ENCODE data around the gene DNAJB12. TPM values are rescaled to one million over a fixed set of nuclear protein-coding genes. Genes with fewer than 3 reads are reported as not detected.
"Not testable (repeated sequence)": the region's sequence is repeated elsewhere in the genome, so short reads cannot be mapped to it uniquely, and the experiment has no call there.

DNAJB12 gene
- total RNA-seq, 1 donor from 2014 or later, result 13.0 TPM

GRCh38 chr10:72310241-72310633 is 44.5 kb downstream of the DNAJB12 start:
- Histone ChIP-seq H3K27ac (ENCODE audit: low read depth, low read length) (peak overlapping the region; percentile 86), H3K9ac (ENCODE audit: low read depth in 1 of 3, low read length in 3 of 3) (peak overlapping the region; percentile 4 to 73 (median 61)), H3K27me3 (ENCODE audit: control insufficient read depth in 3 of 3, insufficient read depth in 3 of 3, low read length in 3 of 3) (no peaks in the 10 kb centered on the region), H3K36me3 (ENCODE audit: control insufficient read depth in 3 of 3, insufficient read depth in 3 of 3, low read length in 3 of 3) (no peaks in the 10 kb centered on the region), H3K4me1 (ENCODE audit: control insufficient read depth in 3 of 3, insufficient read depth in 3 of 3, low read length in 3 of 3) (peaks cover 49 to 59% (median 52%) of the 10 kb centered on the region in 3 donors), H3K4me3 (ENCODE audit: low read length in 3 of 3) (peak overlapping the region in 2 of 3 donors; percentile 28 to 52), H3K9me3 (ENCODE audit: control insufficient read depth in 3 of 3, low read length in 3 of 3) (no peaks in the 10 kb centered on the region)

DNA sequence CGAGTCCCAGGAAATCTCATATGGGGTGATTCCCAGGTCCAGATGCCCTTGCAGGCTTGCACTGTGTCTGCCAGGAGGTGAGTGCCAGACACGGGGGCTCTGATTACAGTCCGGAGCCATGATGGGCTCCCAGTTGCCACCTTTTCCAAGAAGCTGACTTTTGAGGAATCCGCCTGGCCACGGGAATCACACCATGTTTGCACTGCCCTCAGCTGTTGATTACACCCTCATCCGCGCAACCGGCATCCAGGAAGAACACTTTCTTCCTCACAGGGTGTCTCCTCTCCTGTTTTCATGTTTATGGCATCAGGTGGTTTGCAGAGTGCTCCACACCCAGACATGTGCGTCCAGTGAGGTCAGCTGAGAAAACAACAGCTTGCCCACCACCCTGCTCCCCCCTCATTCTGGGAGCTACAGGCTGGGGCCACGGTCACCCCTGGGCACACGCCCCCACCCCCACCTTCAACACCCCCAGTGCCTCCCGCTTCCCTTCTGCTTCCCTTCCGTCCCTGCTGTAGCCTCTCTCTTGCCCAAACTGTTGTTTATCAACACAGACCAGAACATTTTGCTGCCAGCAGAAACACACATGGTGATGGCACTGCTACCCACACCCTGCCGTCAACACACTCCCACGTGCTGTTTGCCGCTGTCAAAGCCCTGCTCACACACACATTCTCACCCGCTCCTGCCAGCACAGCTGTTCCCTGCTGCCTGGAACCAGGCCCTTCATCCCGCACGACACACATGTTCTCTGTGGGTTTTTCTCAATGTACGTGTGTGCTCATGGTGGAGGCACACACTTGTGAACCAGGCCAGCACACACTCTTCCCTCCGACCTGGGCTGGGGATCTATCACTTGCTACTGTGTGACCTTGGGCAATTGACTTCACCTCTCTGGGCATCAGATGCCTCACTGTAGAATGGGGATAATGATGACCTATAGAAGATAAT is 45.2 kb downstream of the DNAJB12 start:
- Histone ChIP-seq H3K9ac (ENCODE audit: low read depth in 1 of 3, low read length in 3 of 3) (peak overlapping the region; percentile 54 to 73 (median 61)), H3K9me3 (ENCODE audit: control insufficient read depth in 3 of 3, low read length in 3 of 3) (no peaks in the 10 kb centered on the region), H3K27me3 (ENCODE audit: control insufficient read depth in 3 of 3, insufficient read depth in 3 of 3, low read length in 3 of 3) (no peaks in the 10 kb centered on the region), H3K36me3 (ENCODE audit: control insufficient read depth in 3 of 3, insufficient read depth in 3 of 3, low read length in 3 of 3) (no peaks in the 10 kb centered on the region), H3K4me3 (ENCODE audit: low read length in 3 of 3) (peak overlapping the region in 2 of 3 donors; percentile 49 to 52), H3K27ac (ENCODE audit: low read depth, low read length) (peak overlapping the region; percentile 86), H3K4me1 (ENCODE audit: control insufficient read depth in 3 of 3, insufficient read depth in 3 of 3, low read length in 3 of 3) (peaks cover 44 to 55% (median 48%) of the 10 kb centered on the region in 3 donors)

DNA sequence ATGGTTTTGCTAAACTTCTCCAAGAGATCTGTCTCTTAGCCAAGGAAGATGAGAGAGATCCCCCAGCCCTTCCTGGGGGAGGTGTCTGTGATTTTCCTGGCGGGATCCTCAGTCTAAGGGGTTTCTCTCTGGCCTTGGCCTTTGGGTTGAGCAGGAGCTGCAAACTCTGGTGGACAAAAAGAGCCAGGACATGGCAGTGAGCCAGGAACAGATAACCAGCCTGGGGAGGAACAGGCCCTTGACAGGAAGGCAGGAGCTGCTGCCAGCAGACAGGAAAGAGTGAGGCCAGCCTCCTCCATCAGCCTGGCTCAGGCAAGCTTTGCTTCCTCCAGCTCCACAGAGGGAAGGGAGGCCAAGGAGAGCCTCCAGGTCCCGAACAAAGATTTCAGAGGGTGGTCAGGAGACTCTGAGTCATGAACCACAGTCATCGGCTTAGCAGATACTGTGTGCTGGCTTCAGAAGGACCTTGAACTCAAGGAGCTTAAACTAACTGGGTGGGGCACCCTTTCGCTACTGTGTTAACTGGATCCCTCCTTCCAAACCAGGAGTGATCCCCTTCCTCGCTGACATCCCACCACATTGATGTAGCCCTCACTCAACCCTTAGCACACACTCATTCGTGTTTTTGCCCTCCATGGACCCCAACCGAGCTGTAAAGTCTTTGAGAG is 46.3 kb downstream of the DNAJB12 start:
- H3K27ac ChIP-seq (ENCODE audit: low read depth, low read length), result peak overlapping the region; percentile 86
- H3K9ac ChIP-seq (ENCODE audit: low read depth in 1 of 3, low read length in 3 of 3), result peak overlapping the region in 1 of 3 donors; percentile 73

GRCh38 chr10:72307711-72308110 is 47.0 kb downstream of the DNAJB12 start:
- H3K27me3 ChIP-seq (ENCODE audit: control insufficient read depth in 3 of 3, insufficient read depth in 3 of 3, low read length in 3 of 3); H3K9me3 ChIP-seq (ENCODE audit: control insufficient read depth in 3 of 3, low read length in 3 of 3); H3K4me3 ChIP-seq (ENCODE audit: low read length in 3 of 3); H3K36me3 ChIP-seq (ENCODE audit: control insufficient read depth in 3 of 3, insufficient read depth in 3 of 3, low read length in 3 of 3): not testable (repeated sequence)
- H3K4me1 ChIP-seq (ENCODE audit: control insufficient read depth in 3 of 3, insufficient read depth in 3 of 3, low read length in 3 of 3), result peaks cover 44 to 57% (median 52%) of the 10 kb centered on the region in 3 donors
- peak overlapping the region in 1 of 3 donors; percentile 16 for H3K9ac ChIP-seq (ENCODE audit: low read depth in 1 of 3, low read length in 3 of 3)
- peak overlapping the region; percentile 47 for H3K27ac ChIP-seq (ENCODE audit: low read depth, low read length)

More for the DNA sequence above, 46.3 kb downstream of the DNAJB12 start:
- Histone ChIP-seq H3K4me3 (ENCODE audit: low read length in 3 of 3) (peak overlapping the region in 1 of 3 donors; percentile 52), H3K4me1 (ENCODE audit: control insufficient read depth in 3 of 3, insufficient read depth in 3 of 3, low read length in 3 of 3) (peaks cover 44 to 57% (median 51%) of the 10 kb centered on the region in 3 donors), H3K9me3 (ENCODE audit: control insufficient read depth in 3 of 3, low read length in 3 of 3) (no peaks in the 10 kb centered on the region), H3K27me3 (ENCODE audit: control insufficient read depth in 3 of 3, insufficient read depth in 3 of 3, low read length in 3 of 3) (no peaks in the 10 kb centered on the region), H3K36me3 (ENCODE audit: control insufficient read depth in 3 of 3, insufficient read depth in 3 of 3, low read length in 3 of 3) (no peaks in the 10 kb centered on the region)

GRCh38 chr10:72306215-72306760 is 48.4 kb downstream of the DNAJB12 start:
- no peak overlapping the region for H3K4me3 ChIP-seq (ENCODE audit: low read length in 3 of 3)
- no peaks in the 10 kb centered on the region for H3K27me3 ChIP-seq (ENCODE audit: control insufficient read depth in 3 of 3, insufficient read depth in 3 of 3, low read length in 3 of 3)
- H3K36me3 ChIP-seq (ENCODE audit: control insufficient read depth in 3 of 3, insufficient read depth in 3 of 3, low read length in 3 of 3), result no peaks in the 10 kb centered on the region
- no peak overlapping the region for H3K27ac ChIP-seq (ENCODE audit: low read depth, low read length)
- H3K9me3 ChIP-seq (ENCODE audit: control insufficient read depth in 3 of 3, low read length in 3 of 3), result no peaks in the 10 kb centered on the region
- peaks cover 39 to 54% (median 52%) of the 10 kb centered on the region in 3 donors for H3K4me1 ChIP-seq (ENCODE audit: control insufficient read depth in 3 of 3, insufficient read depth in 3 of 3, low read length in 3 of 3)
- H3K9ac ChIP-seq (ENCODE audit: low read depth in 1 of 3, low read length in 3 of 3), result no peak overlapping the region

- Histone ChIP-seq H3K4me1 (ENCODE audit: control insufficient read depth in 3 of 3, insufficient read depth in 3 of 3, low read length in 3 of 3) (peaks cover 13 to 28% (median 27%) of the 10 kb centered on the region in 3 donors), H3K36me3 (ENCODE audit: control insufficient read depth in 3 of 3, insufficient read depth in 3 of 3, low read length in 3 of 3) (no peaks in the 10 kb centered on the region)
Observed at GRCh38 chr10:72303424-72304128, 51.1 kb downstream of the DNAJB12 start.

GRCh38 chr10:72298592-72299519 is 55.9 kb downstream of the DNAJB12 start:
- Histone ChIP-seq H3K9ac (ENCODE audit: low read depth in 1 of 3, low read length in 3 of 3) (peak overlapping the region in 1 of 3 donors; percentile 89), H3K9me3 (ENCODE audit: control insufficient read depth in 3 of 3, low read length in 3 of 3) (no peaks in the 10 kb centered on the region), H3K36me3 (ENCODE audit: control insufficient read depth in 3 of 3, insufficient read depth in 3 of 3, low read length in 3 of 3) (no peaks in the 10 kb centered on the region), H3K4me3 (ENCODE audit: low read length in 3 of 3) (peak overlapping the region in 1 of 3 donors; percentile 85), H3K4me1 (ENCODE audit: control insufficient read depth in 3 of 3, insufficient read depth in 3 of 3, low read length in 3 of 3) (peaks cover 11 to 18% (median 16%) of the 10 kb centered on the region in 3 donors), H3K27ac (ENCODE audit: low read depth, low read length) (peak overlapping the region; percentile 87), H3K27me3 (ENCODE audit: control insufficient read depth in 3 of 3, insufficient read depth in 3 of 3, low read length in 3 of 3) (no peaks in the 10 kb centered on the region)

More at GRCh38 chr10:72303424-72304128, 51.1 kb downstream of the DNAJB12 start:
- no peak overlapping the region for H3K4me3 ChIP-seq (ENCODE audit: low read length in 3 of 3)
- no peak overlapping the region for H3K27ac ChIP-seq (ENCODE audit: low read depth, low read length)
- no peak overlapping the region for H3K9ac ChIP-seq (ENCODE audit: low read depth in 1 of 3, low read length in 3 of 3)
- no peaks in the 10 kb centered on the region for H3K9me3 ChIP-seq (ENCODE audit: control insufficient read depth in 3 of 3, low read length in 3 of 3)
- no peaks in the 10 kb centered on the region for H3K27me3 ChIP-seq (ENCODE audit: control insufficient read depth in 3 of 3, insufficient read depth in 3 of 3, low read length in 3 of 3)

DNA sequence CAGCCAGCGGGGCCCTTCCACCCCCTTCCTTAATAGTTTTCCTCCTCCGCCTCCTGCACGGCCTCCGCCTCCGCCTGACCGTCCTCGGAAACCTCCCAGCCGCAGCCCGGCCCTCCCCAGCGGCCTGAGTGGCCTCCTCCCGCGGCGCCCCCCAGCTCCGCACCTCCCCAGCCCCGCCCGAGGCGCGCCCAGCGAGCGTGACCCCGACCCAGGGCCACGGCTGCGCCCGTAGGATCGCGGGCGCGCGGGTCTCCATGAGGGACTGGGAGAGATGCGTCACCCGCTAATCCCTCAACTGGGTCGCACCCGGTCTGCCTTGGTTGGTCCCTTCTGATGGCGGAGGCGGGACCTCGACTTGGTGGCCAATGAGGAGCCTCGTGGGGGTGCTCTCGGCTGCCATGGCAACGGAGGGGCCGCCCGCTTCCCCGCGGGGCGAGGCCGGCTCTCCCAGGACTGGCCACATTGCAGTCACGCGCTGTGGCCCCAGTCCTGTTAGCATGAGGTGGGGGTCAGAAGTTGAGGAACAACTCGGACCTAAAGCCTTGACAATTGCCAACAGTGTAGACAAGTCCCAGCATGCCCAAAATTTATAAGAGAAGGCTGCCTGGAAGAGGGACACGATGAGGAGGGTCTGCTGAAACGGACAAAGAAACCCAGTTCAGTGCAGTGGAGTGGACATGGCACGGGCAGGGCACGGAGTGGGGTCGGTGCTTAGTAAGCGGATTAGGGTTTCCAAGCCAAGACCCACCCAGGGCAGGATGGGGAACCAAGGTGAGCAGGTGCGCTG is 56.7 kb downstream of the DNAJB12 start:
- H3K27ac ChIP-seq (ENCODE audit: low read depth, low read length), result peak overlapping the region; percentile 87
- peaks cover 11 to 14% (median 13%) of the 10 kb centered on the region in 3 donors for H3K4me1 ChIP-seq (ENCODE audit: control insufficient read depth in 3 of 3, insufficient read depth in 3 of 3, low read length in 3 of 3)
- H3K9ac ChIP-seq (ENCODE audit: low read depth in 1 of 3, low read length in 3 of 3), result peak overlapping the region; percentile 81 to 89 (median 83)
- no peaks in the 10 kb centered on the region for H3K9me3 ChIP-seq (ENCODE audit: control insufficient read depth in 3 of 3, low read length in 3 of 3)
- no peaks in the 10 kb centered on the region for H3K36me3 ChIP-seq (ENCODE audit: control insufficient read depth in 3 of 3, insufficient read depth in 3 of 3, low read length in 3 of 3)
- H3K27me3 ChIP-seq (ENCODE audit: control insufficient read depth in 3 of 3, insufficient read depth in 3 of 3, low read length in 3 of 3), result no peaks in the 10 kb centered on the region
- peak overlapping the region; percentile 78 to 85 (median 83) for H3K4me3 ChIP-seq (ENCODE audit: low read length in 3 of 3)
